GM12872 (cell line): ENCODE data around the gene ZFHX3.

Source experiments
- TF ChIP-seq, protein P1 (sequence below): IDR thresholded peaks from 3 replicates; pipeline ENCODE4 v1.5.1; 2011; ENCODE audit warnings: low read depth, mild to moderate bottlenecking, low read length, moderate library complexity; ENCODE audit not compliant: insufficient read depth

ZFHX3 gene

DNA sequence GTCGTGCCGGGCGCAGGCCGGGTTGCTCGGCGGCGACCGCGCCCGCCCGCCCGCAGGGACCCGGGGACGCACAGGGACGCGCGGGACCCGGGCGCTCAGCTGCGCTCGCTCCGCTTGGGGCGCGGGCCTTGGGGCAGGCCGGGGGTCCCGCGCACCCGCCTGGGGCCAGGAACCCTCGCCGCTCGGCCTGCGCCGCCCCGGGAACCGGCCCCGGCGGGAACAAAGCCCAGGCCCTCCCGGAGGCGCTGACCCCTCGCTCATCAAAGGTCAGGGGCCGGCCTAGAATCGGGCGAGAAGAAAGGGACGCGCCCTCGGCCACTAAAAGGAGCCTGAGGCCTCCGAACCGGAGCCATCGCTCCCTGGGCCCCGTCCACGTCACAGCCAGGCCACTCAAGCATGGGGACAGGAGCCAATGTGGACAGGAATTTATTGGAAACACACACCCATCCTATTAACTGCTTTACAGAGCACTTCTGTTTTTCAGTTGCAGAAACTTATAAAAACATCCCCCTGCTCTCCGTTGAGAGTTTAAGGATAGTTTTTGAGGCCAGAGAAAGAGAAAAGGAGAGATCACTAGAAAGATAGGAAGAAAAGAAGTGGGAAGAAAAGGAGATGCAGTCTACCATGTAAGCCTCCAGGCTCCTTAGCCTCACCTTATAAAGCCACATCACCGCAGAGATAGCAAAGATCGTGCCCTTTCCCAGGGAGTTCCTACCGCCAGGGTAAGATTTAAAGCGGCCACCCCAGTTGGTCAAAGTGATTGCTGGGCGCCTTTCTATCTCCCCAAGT, 558 bp upstream of the ZFHX3 start:
- TF ChIP-seq, protein P1, sequence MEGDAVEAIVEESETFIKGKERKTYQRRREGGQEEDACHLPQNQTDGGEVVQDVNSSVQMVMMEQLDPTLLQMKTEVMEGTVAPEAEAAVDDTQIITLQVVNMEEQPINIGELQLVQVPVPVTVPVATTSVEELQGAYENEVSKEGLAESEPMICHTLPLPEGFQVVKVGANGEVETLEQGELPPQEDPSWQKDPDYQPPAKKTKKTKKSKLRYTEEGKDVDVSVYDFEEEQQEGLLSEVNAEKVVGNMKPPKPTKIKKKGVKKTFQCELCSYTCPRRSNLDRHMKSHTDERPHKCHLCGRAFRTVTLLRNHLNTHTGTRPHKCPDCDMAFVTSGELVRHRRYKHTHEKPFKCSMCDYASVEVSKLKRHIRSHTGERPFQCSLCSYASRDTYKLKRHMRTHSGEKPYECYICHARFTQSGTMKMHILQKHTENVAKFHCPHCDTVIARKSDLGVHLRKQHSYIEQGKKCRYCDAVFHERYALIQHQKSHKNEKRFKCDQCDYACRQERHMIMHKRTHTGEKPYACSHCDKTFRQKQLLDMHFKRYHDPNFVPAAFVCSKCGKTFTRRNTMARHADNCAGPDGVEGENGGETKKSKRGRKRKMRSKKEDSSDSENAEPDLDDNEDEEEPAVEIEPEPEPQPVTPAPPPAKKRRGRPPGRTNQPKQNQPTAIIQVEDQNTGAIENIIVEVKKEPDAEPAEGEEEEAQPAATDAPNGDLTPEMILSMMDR, result no peak

DNA sequence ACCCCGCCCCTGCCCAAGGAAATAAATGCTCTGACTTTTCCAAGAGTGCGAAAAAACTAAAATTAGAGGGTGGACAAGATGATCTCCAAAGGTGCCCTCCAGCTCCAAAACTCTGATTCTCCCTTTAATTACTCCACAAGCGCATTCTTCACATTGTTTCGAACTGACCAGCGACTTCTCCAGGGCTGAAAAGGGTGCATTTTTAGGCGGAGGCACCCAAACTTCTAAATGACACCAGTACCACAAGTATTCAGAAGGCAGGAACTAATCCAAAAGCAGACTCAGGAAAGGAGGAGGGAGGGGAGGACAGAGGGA, 750 bp downstream of the ZFHX3 start:
- TF ChIP-seq, protein P1, result no peak

DNA sequence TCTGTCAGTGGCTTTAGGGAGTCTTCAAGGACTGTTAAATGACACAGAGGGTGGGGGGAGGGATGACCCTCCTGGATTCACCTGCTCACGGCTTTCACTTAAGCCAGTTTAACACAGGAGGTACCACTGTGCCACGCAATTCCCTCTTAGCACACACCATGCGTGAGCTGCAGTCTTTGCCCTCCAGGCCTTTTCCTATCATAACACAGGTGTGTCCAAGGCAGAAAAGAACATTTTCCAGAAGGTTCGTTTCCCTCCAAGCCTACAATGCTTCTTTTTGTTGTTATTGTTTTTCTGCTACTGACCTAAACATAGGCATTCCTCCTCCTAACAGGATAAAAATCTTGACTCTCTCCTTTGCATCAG, 1.1 kb downstream of the ZFHX3 start:
- TF ChIP-seq, protein P1, result no peak

DNA sequence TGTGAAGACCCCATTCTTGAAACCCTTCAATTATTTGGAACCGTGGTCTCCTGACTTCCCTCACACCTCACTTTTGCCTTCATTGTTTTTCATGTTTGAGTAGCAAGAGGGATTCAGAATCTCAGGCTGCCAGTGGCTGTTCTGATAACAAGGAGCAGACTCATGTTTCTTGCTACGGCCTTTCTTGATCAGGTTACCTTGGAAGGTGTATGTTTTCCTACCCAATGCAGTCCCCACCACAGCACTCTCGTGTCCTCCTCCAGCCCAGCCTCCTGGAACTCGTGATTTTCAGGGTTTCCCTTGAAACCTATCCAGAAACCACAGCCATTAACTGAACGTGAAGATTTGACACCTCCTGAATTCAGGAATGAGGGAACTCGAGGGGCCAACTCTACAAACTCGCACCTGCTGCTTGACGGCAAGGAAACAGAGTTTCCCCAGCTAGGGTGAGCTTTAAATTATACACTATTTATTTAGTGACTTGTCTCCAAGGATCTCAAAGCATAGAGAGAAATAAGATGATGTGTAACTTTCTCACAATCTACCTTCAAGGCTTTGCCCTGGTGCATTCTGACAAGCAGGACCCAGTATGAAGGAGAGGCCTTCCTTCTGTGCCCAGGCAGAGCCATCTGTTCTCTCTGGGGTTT, 1.6 kb downstream of the ZFHX3 start:
- TF ChIP-seq, protein P1, result no peak

DNA sequence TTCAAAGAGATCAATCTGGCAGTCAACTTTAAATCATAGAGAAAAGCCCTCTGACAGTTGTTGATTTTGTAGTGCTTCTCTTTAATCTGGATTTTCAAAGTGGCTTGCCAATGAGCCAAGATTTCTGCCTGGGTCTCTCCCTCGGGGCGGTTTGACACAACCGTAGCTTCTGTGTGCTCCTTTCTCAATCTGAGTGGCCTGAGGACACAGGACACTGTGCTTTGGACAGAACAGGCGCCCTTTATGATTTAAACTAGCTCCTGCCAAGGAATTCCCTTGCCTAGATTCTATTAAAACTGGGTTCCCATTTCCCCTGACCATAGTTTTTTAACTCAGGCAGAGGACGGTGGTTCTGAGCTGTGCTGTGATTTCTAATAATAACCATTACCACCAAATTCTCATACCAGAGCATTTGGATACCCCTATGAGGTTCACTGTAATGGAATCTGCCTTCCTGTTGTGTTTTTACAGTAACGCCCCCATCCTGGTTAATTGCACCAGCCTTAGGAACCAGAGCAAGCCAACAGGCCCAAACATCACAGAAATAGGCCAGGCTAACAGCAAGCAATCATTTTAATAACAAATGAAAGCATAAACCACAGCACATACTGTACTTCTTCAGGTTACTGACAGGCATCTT, 4.0 kb downstream of the ZFHX3 start:
- TF ChIP-seq, protein P1, result no peak

DNA sequence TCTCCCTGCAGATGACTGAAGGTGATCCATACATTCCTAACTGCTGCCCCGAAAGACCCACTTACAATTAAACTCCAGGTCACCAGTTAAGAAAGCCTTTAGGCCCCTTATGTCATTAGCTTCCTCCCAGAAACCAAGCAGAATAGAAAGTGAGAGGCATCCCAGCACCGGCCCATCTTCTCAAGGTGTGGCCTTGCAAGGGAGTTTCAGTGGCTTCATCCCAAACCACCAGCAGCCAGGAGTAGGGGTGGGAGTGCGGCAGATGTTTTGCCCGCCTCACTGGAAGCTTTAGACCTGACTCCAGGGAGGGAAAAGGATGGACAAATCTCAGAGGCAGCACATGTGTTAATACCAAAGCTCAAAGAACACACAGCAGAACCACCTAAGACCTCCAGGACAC, 5.1 kb downstream of the ZFHX3 start:
- TF ChIP-seq, protein P1, result no peak

DNA sequence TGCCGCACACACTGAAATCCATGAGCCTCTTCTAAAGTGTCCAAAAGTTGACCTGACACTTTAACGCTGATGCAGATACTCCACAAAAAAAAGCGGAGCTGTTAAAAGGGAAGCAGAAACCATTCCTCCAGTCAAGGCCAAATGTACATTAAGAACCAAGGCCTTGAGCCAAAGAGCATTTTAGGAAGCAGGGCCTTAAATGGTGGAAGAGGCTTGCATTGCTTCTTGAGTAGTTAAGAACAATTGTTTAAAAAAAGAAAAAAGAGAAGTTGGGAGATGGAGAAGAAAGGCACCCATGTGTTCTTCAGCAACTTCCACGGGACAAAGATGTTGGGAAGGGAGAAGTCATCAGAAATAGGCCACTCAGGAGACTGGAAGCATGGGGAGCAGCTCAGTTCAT, 6.3 kb downstream of the ZFHX3 start:
- TF ChIP-seq, protein P1, result no peak
